Prostate gland (tissue), 2 donors: ENCODE results near the gene SUFU.

ENCODE experiments used
- POLR2A ChIP-seq: fragments of 450-650 bp; IDR thresholded peaks from one replicate; pipeline ENCODE4 v1.6.1; 2016; ENCODE audit warnings: antibody characterized with exemption, mild to moderate bottlenecking
- POLR2AphosphoS5 ChIP-seq: sonication (generic); formaldehyde crosslinking; IDR thresholded peaks from one replicate; pipeline ENCODE4 v1.6.1; 2017; ENCODE audit warnings: antibody characterized with exemption
- TF ChIP-seq, protein P1 (sequence below), 4 experiments: fragments of 200-600 bp in 2 of 4; fragments of 450-650 bp in 2 of 4; sonication (generic) in 2 of 4; IDR thresholded peaks; 1 replicate in 3 of 4; 2 replicates in 1 of 4; pipeline ENCODE4 v1.5.1; 2016 to 2019; ENCODE audit warnings: antibody characterized with exemption in 4 of 4, mild to moderate bottlenecking in 2 of 4, moderate library complexity in 2 of 4

DNA sequence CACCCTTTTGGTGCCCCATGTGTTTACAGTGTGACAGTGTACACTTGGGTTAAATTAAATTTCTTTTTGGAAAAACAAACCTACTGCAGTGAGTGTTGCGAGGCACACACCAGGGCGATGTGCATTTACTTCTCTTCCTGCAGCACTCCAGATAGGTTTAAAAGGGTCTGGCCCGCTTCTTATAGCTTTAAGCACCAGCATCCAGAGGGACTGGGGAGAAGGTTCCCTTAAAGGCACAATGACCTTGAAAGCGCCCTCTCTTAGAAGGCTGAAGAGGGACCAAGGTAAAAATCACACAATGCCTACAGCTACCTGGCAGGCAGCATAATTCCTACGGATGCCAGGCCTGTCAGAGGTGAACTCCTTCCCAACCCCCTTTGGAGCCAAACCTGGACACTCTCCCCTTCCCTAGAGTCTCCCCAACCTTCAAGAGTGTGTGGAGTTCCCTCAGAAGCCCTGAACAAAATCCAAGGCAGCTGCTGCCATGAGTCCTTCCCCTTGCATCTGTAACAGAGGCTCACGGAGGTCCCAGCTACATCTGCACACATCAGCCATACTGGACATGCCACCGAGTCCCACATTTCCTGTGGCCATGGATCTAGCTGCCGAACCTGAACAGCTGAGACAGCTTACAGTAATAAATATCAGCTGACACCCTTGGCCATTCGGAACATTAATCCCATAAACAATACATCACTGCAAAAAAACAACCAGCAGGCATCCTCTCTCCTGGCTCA, 173.7 kb downstream of the SUFU start:
- no peak for TF ChIP-seq POLR2AphosphoS5
- TF ChIP-seq, protein P1, sequence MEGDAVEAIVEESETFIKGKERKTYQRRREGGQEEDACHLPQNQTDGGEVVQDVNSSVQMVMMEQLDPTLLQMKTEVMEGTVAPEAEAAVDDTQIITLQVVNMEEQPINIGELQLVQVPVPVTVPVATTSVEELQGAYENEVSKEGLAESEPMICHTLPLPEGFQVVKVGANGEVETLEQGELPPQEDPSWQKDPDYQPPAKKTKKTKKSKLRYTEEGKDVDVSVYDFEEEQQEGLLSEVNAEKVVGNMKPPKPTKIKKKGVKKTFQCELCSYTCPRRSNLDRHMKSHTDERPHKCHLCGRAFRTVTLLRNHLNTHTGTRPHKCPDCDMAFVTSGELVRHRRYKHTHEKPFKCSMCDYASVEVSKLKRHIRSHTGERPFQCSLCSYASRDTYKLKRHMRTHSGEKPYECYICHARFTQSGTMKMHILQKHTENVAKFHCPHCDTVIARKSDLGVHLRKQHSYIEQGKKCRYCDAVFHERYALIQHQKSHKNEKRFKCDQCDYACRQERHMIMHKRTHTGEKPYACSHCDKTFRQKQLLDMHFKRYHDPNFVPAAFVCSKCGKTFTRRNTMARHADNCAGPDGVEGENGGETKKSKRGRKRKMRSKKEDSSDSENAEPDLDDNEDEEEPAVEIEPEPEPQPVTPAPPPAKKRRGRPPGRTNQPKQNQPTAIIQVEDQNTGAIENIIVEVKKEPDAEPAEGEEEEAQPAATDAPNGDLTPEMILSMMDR (IDR thresholded peaks at IDR 0.05), result no peak
- TF ChIP-seq POLR2A, result no peak
